ENCODE results near the gene RPGRIP1L. TPM values are rescaled to one million over a fixed set of nuclear protein-coding genes. Genes with fewer than 3 reads are reported as not detected.

The RPGRIP1L gene
- total RNA-seq, 1 experiment from 2014 or later, result 19.8 TPM

DNA sequence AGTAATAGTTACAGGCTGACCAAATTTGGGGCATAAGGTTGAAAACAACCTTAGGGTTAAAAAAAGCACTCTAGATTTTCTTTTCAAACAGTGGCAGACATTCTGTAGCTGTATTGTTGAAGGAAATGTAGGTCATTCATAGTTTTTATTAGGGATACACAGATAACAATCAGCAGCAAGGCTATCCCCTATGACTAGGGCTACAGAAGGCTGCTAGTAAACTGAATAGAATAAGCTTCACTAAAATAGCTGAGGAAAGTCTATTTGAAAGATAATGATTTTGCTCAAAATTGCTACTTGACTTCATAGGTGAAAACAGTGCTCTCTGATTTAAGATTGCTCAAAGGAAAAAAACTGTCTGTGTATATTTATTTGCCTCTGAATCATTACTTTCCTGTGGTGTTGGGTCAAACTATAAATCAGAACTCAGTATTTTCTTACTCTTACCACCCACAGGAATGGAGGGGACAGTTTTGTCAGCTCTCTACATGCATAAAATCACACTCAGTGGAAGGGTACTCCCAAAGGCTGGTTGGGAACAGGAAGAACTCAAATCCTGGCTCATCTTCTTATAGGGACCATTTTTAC, 24.8 kb downstream of the RPGRIP1L start:
- Histone ChIP-seq H3K4me3 (ENCODE audit: low read depth, low read length, poor library complexity, severe bottlenecking) (no peak overlapping the region), H3K27ac (ENCODE audit: low read depth, low read length, poor library complexity, severe bottlenecking) (no peak overlapping the region), H3K4me1 (ENCODE audit: insufficient read depth, low read length, poor library complexity, severe bottlenecking) (no peaks in the 10 kb centered on the region), H3K27me3 (replicated peaks; ENCODE audit: insufficient read depth, low read depth, low read length, poor library complexity) (no peaks in the 10 kb centered on the region), H3K9me3 (ENCODE audit: low read depth, low read length, poor library complexity, severe bottlenecking) (no peaks in the 10 kb centered on the region), H3K36me3 (ENCODE audit: insufficient read depth, low read length, poor library complexity, severe bottlenecking) (no peaks in the 10 kb centered on the region)
- DNase-seq (ENCODE audit: low spot score), result no peak
- intact Hi-C loops (cut with micrococcal nuclease; ENCODE audit: unreplicated experiment), result no loop called here
- ChIA-PET POLR2A (ENCODE audit: low non-redundant PET) (no interaction called here), CTCF (no interaction called here)
- no TSS peak for BruUV-seq (replicated peaks)
- TF ChIP-seq, protein P1, sequence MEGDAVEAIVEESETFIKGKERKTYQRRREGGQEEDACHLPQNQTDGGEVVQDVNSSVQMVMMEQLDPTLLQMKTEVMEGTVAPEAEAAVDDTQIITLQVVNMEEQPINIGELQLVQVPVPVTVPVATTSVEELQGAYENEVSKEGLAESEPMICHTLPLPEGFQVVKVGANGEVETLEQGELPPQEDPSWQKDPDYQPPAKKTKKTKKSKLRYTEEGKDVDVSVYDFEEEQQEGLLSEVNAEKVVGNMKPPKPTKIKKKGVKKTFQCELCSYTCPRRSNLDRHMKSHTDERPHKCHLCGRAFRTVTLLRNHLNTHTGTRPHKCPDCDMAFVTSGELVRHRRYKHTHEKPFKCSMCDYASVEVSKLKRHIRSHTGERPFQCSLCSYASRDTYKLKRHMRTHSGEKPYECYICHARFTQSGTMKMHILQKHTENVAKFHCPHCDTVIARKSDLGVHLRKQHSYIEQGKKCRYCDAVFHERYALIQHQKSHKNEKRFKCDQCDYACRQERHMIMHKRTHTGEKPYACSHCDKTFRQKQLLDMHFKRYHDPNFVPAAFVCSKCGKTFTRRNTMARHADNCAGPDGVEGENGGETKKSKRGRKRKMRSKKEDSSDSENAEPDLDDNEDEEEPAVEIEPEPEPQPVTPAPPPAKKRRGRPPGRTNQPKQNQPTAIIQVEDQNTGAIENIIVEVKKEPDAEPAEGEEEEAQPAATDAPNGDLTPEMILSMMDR (conservative IDR thresholded peaks at IDR 0.05; ENCODE audit: low read depth, low read length), result no peak
- no peak for TF ChIP-seq EZH2 (IDR thresholded peaks at IDR 0.05; ENCODE audit: borderline replicate concordance, low read depth, low read length, poor library complexity, severe bottlenecking)

DNA sequence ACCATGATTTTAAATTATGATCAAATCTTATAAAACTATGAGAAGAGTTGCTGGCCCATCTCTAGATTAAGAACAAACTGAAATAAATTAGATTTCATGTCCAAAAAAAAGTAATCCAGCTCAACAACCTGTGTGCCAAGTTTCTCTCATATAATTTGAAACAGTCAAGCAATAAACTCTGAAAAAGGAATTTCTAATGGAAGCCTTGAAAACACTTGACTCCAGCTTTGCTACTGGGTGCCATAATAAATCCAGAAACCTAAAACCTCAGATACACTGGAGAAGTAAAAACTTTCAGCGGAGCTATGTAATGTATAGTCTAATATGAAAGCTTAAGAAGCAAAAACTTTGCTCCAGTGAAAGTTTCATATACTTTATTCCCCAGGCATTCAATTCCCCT, 25.5 kb downstream of the RPGRIP1L start:
- Histone ChIP-seq H3K9me3 (ENCODE audit: low read depth, low read length, poor library complexity, severe bottlenecking) (no peaks in the 10 kb centered on the region), H3K4me3 (ENCODE audit: low read depth, low read length, poor library complexity, severe bottlenecking) (no peak overlapping the region), H3K27me3 (replicated peaks; ENCODE audit: insufficient read depth, low read depth, low read length, poor library complexity) (no peaks in the 10 kb centered on the region), H3K27ac (ENCODE audit: low read depth, low read length, poor library complexity, severe bottlenecking) (no peak overlapping the region), H3K36me3 (ENCODE audit: insufficient read depth, low read length, poor library complexity, severe bottlenecking) (no peaks in the 10 kb centered on the region), H3K4me1 (ENCODE audit: insufficient read depth, low read length, poor library complexity, severe bottlenecking) (no peaks in the 10 kb centered on the region)
- ChIA-PET POLR2A (ENCODE audit: low non-redundant PET) (no interaction called here), CTCF (no interaction called here)
- TF ChIP-seq EZH2 (IDR thresholded peaks at IDR 0.05; ENCODE audit: borderline replicate concordance, low read depth, low read length, poor library complexity, severe bottlenecking), result no peak
- TF ChIP-seq, protein P1 (conservative IDR thresholded peaks at IDR 0.05; ENCODE audit: low read depth, low read length), result no peak
- intact Hi-C loops (cut with micrococcal nuclease; ENCODE audit: unreplicated experiment), result no loop called here
- BruUV-seq (replicated peaks), result no TSS peak
- DNase-seq (ENCODE audit: low spot score), result no peak

DNA sequence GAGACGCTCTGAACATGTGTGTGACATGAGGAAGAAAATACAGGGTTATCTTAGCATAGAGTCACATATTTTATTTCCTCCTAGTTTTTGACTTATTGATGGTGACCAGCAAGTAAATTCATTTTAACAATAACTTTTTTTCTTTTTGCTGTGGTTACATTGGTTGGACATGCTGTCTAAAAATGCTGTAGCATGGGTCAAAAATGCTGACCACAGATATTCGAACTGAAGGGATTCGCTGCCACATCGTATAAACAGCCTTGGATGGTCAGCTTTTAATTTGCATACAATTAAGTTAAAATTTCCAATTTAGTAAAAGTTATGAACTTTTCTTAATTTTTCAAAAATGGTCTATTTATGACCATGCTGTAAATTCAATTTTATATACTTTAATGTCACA, 30.5 kb downstream of the RPGRIP1L start:
- ChIA-PET CTCF (no interaction called here), POLR2A (ENCODE audit: low non-redundant PET) (no interaction called here)
- Histone ChIP-seq H3K27ac (ENCODE audit: low read depth, low read length, poor library complexity, severe bottlenecking) (no peak overlapping the region), H3K36me3 (ENCODE audit: insufficient read depth, low read length, poor library complexity, severe bottlenecking) (no peaks in the 10 kb centered on the region), H3K9me3 (ENCODE audit: low read depth, low read length, poor library complexity, severe bottlenecking) (no peaks in the 10 kb centered on the region), H3K4me1 (ENCODE audit: insufficient read depth, low read length, poor library complexity, severe bottlenecking) (peaks cover 3% of the 10 kb centered on the region), H3K27me3 (replicated peaks; ENCODE audit: insufficient read depth, low read depth, low read length, poor library complexity) (no peaks in the 10 kb centered on the region), H3K4me3 (ENCODE audit: low read depth, low read length, poor library complexity, severe bottlenecking) (no peak overlapping the region)
- no TSS peak for BruUV-seq (replicated peaks)
- DNase-seq (ENCODE audit: low spot score), result no peak
- intact Hi-C loops (cut with micrococcal nuclease; ENCODE audit: unreplicated experiment), result no loop called here
- TF ChIP-seq, protein P1 (conservative IDR thresholded peaks at IDR 0.05; ENCODE audit: low read depth, low read length), result no peak
- no peak for TF ChIP-seq EZH2 (IDR thresholded peaks at IDR 0.05; ENCODE audit: borderline replicate concordance, low read depth, low read length, poor library complexity, severe bottlenecking)

Measured in A673 (cell line).